Neuronal stem cell (in vitro differentiated cells): ENCODE measurements around the gene SURF1.
"Not testable (repeated sequence)": the region's sequence is repeated elsewhere in the genome, so short reads cannot be mapped to it uniquely, and the experiment has no call there.

Experiments
- DNase-seq: peaks from one replicate; pipeline ENCODE4 v3.0.0-alpha.2; 2013; ENCODE audit warnings: low spot score
- H2AFZ ChIP-seq: one replicate; pipeline ENCODE4 v1.6.1; 2013; ENCODE audit warnings: mild to moderate bottlenecking, low read length, inconsistent platforms
- H2AK5ac ChIP-seq: 2 replicates; pipeline ENCODE4 v1.6.1; 2013; ENCODE audit warnings: low read depth, mild to moderate bottlenecking, inconsistent platforms, low read length, moderate library complexity, mixed read lengths
- H2BK120ac ChIP-seq: 2 replicates; pipeline ENCODE4 v1.6.1; 2013; ENCODE audit warnings: low read depth, mild to moderate bottlenecking, inconsistent platforms, low read length, moderate library complexity, mixed read lengths
- H2BK12ac ChIP-seq: one replicate; pipeline ENCODE4 v1.6.1; 2013; ENCODE audit warnings: low read length, inconsistent platforms
- H2BK15ac ChIP-seq: 2 replicates; pipeline ENCODE4 v1.6.1; 2013; ENCODE audit warnings: mild to moderate bottlenecking, low read length, inconsistent platforms, mixed read lengths
- H2BK5ac ChIP-seq: one replicate; pipeline ENCODE4 v1.6.1; 2013; ENCODE audit warnings: inconsistent platforms, mild to moderate bottlenecking, low read length, moderate library complexity
- H3K14ac ChIP-seq: one replicate; pipeline ENCODE4 v1.6.1; 2013; ENCODE audit warnings: low read length, inconsistent platforms
- H3K18ac ChIP-seq: 2 replicates; pipeline ENCODE4 v1.6.1; 2013; ENCODE audit warnings: low read length, inconsistent platforms
- H3K23ac ChIP-seq: 2 replicates; pipeline ENCODE4 v1.6.1; 2013; ENCODE audit warnings: low read depth, mild to moderate bottlenecking, mixed read lengths, low read length, inconsistent platforms; ENCODE audit not compliant: poor library complexity
- H3K27ac ChIP-seq: replicated peaks from 3 replicates; pipeline ENCODE4 v1.5.1; 2013; ENCODE audit warnings: low read length, inconsistent platforms
- H3K27me3 ChIP-seq, 3 experiments: 2 replicates each; pipeline ENCODE4 v1.6.1; 2013; ENCODE audit warnings: low read length in 3 of 3, mild to moderate bottlenecking in 2 of 3, inconsistent platforms in 1 of 3, low read depth in 1 of 3, mixed read lengths in 1 of 3, moderate library complexity in 1 of 3; ENCODE audit not compliant: control insufficient read depth in 3 of 3, insufficient read depth in 3 of 3
- H3K36me3 ChIP-seq, 2 donors: replicated peaks in 1 of 2; 2 replicates each; pipeline ENCODE4 v1.6.1; 2013; ENCODE audit warnings: low read length in 2 of 2; ENCODE audit not compliant: control insufficient read depth in 2 of 2, insufficient read depth in 2 of 2
- H3K4ac ChIP-seq: 2 replicates; pipeline ENCODE4 v1.6.1; 2013; ENCODE audit warnings: inconsistent platforms, mild to moderate bottlenecking, low read length, moderate library complexity
- H3K4me1 ChIP-seq, 2 donors: 1 replicate in 1 of 2; 2 replicates in 1 of 2; pipeline ENCODE4 v1.6.1; 2013; ENCODE audit warnings: low read length in 2 of 2, low read depth in 1 of 2; ENCODE audit not compliant: control insufficient read depth in 2 of 2, insufficient read depth in 1 of 2
- H3K4me2 ChIP-seq: one replicate; pipeline ENCODE4 v1.6.1; 2013; ENCODE audit warnings: mild to moderate bottlenecking, low read length, inconsistent platforms; ENCODE audit not compliant: insufficient read depth, poor library complexity, severe bottlenecking
- H3K4me3 ChIP-seq, 2 donors: 2 replicates each; pipeline ENCODE4 v1.5.1; 2013; ENCODE audit warnings: low read length in 2 of 2, mild to moderate bottlenecking in 2 of 2, inconsistent platforms in 1 of 2, moderate library complexity in 1 of 2
- H3K79me1 ChIP-seq: one replicate; pipeline ENCODE4 v1.6.1; 2013; ENCODE audit warnings: low read depth, mild to moderate bottlenecking, inconsistent platforms, low read length, moderate library complexity
- H3K9ac ChIP-seq: one replicate; pipeline ENCODE4 v1.6.1; 2013; ENCODE audit warnings: mild to moderate bottlenecking, low read depth, low read length, inconsistent platforms; ENCODE audit not compliant: poor library complexity
- H3K9me3 ChIP-seq, 2 donors: replicated peaks in 1 of 2; 2 replicates each; pipeline versions ENCODE3 to v1.6.1; 2013; ENCODE audit warnings: low read length in 2 of 2, mild to moderate bottlenecking in 2 of 2, inconsistent platforms in 1 of 2, low read depth in 1 of 2, mixed read lengths in 1 of 2, moderate library complexity in 1 of 2; ENCODE audit not compliant: control insufficient read depth in 2 of 2, insufficient read depth in 1 of 2
- H4K8ac ChIP-seq: one replicate; pipeline ENCODE4 v1.6.1; 2013; ENCODE audit warnings: low read depth, mild to moderate bottlenecking, inconsistent platforms, low read length, moderate library complexity
- H4K91ac ChIP-seq: one replicate; pipeline ENCODE4 v1.6.1; 2013; ENCODE audit warnings: low read length, low read depth, mild to moderate bottlenecking, inconsistent platforms; ENCODE audit not compliant: poor library complexity
- WGBS, 2 donors: extraction: QIAGEN DNeasy Blood & Tissue Kit; methylation state at CpG; one replicate each; pipeline ENCODE4 v1.1.7; 2013; ENCODE audit warnings: missing lambda C conversion rate in 2 of 2, mixed read lengths in 1 of 2; ENCODE audit not compliant: insufficient read length in 2 of 2, insufficient replicate concordance in 1 of 2; ENCODE audit errors: extremely low coverage in 2 of 2; 5-methylcytosine and 5-hydroxymethylcytosine counted together

The SURF1 gene

DNA sequence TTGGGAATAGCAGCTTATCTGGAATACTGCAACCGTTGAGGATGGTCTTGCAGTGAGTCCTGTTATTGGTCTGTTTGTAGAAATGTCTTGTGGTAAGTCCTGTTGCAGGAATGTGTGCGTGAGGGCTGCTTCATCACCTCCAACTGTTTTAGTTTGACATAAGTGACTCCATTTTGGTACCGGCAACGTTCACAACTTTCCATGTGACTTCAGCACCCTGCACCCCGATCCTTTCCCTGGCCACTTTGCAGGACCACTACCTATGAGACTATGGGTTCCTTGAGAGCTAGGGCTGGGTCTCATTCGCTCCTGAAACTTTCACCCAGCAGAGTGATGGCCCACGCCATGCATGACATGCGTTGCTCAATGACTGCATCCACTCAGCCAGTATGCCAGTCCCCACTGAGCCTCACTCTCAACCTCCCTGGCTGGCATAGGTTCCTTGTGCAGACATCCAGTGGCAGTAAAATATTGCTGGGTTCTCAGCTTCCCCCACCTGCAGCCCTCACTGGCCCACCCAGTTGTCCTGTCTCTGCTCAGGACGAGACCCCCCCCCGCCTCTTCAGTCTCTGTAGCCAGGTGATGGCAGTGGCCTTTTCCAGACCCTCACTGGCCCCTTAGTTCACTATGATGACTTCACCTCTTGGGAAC lies 28.3 kb downstream of the SURF1 start:
- H3K36me3 ChIP-seq = peaks cover 22 to 35% of the 10 kb centered on the region in 2 donors
- H2AK5ac ChIP-seq = peak overlapping the region; percentile 24
- no peak overlapping the region for H2BK15ac ChIP-seq
- DNase-seq = no peak
- H3K18ac ChIP-seq = no peak overlapping the region
- H3K79me1 ChIP-seq = peaks cover 1% of the 10 kb centered on the region
- H3K23ac ChIP-seq = no peak overlapping the region
- H3K27me3 ChIP-seq = no peaks in the 10 kb centered on the region
- no CpG with 5 or more reads among the region's 10 CpGs for WGBS, 2 donors
- peaks cover 7 to 8% of the 10 kb centered on the region in 2 donors for H3K9me3 ChIP-seq
- H2BK12ac ChIP-seq = no peak overlapping the region
- no peak overlapping the region for H3K4me3 ChIP-seq
- no peaks in the 10 kb centered on the region for H3K4me1 ChIP-seq
- peak overlapping the region; percentile 55 for H2BK5ac ChIP-seq
- H4K91ac ChIP-seq = no peak overlapping the region
- no peak overlapping the region for H3K9ac ChIP-seq
- H4K8ac ChIP-seq = no peak overlapping the region
- H3K27ac ChIP-seq = no peak overlapping the region
- H3K14ac ChIP-seq = no peak overlapping the region
- H2BK120ac ChIP-seq = no peak overlapping the region
- H3K4ac ChIP-seq = no peak overlapping the region
- H2AFZ ChIP-seq = no peak overlapping the region
- H3K4me2 ChIP-seq = no peak overlapping the region

DNA sequence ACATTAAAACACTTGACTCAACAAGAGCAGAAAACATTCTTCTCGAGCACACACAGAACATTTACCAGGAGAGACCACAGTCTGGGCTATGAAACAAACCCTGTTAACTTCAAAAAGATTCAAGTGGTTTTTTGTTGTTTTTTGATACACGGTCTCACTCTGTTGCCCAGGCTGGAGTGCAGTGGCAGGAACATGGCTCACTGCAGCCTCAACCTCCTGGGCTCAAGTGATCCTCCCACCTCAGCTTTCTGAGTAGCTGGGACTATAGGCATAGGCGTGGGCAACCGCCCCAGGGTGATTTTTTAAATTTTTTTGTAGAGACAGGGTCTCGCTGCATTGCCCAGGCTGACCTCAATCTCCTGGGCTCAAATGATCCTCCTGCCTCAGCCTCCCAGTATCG lies 29.3 kb downstream of the SURF1 start:
- H2BK12ac ChIP-seq, H4K8ac ChIP-seq, H3K23ac ChIP-seq, H3K18ac ChIP-seq, H2AFZ ChIP-seq, H3K79me1 ChIP-seq, H3K9me3 ChIP-seq, H2BK120ac ChIP-seq, H3K27ac ChIP-seq, DNase-seq, H3K4ac ChIP-seq, H2AK5ac ChIP-seq, H3K27me3 ChIP-seq, H2BK5ac ChIP-seq, H3K14ac ChIP-seq, H3K9ac ChIP-seq, H2BK15ac ChIP-seq, H3K4me3 ChIP-seq, H3K4me2 ChIP-seq, H3K4me1 ChIP-seq, H4K91ac ChIP-seq: not testable (repeated sequence)
- WGBS, 2 donors = no CpG with 5 or more reads among the region's 6 CpGs
- peaks cover 13 to 25% of the 10 kb centered on the region in 2 donors for H3K36me3 ChIP-seq

DNA sequence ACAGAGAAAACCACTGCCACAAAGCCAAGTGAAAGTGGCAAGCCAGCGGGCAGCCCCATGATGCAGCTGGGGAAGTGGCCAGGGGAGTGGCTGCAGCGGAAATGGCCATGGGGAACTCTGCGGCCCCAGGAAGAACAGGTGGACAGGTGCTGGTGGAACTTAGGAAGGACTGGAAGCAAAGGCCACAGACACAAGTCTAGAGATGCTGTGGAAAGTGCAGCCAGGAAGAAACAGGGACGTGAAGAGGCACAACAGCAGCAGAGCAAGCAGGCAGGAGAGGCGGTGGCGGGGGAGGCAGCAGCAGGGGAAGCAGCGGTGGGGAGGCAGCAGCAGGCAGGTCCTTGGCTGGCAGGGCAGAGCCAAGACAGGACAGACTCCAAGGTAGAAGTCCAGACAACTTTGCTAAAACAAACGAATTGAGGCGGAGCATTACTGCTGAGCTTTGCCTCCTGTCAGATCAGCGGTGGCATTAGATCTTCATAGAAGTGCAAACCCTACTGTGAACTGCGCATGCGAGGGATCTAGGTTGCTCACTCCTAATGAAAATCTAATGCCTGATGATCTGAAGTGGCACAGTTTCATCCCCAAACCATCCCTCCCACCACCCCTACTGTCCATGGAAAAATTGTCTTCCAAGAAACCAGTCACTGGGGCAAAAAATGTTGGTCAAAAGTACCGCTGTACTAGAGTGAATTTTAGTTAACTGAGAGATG lies 32.1 kb downstream of the SURF1 start:
- H4K91ac ChIP-seq = no peak overlapping the region
- no peaks in the 10 kb centered on the region for H3K36me3 ChIP-seq
- H3K27ac ChIP-seq = no peak overlapping the region
- H3K4me3 ChIP-seq = peak overlapping the region in 1 of 2 donors; percentile 23
- no CpG with 5 or more reads among the region's 13 CpGs for WGBS, 2 donors
- no peak overlapping the region for H2AK5ac ChIP-seq
- H3K79me1 ChIP-seq = no peaks in the 10 kb centered on the region
- no peaks in the 10 kb centered on the region for H3K4me1 ChIP-seq
- no peak overlapping the region for H4K8ac ChIP-seq
- no peaks in the 10 kb centered on the region for H3K27me3 ChIP-seq
- no peak overlapping the region for H3K14ac ChIP-seq
- no peak for DNase-seq
- H3K9ac ChIP-seq = no peak overlapping the region
- H3K23ac ChIP-seq = peak overlapping the region; percentile 46
- H2AFZ ChIP-seq = no peak overlapping the region
- H3K4me2 ChIP-seq = no peak overlapping the region
- no peak overlapping the region for H2BK15ac ChIP-seq
- H2BK5ac ChIP-seq = no peak overlapping the region
- no peak overlapping the region for H3K4ac ChIP-seq
- H2BK12ac ChIP-seq = no peak overlapping the region
- no peak overlapping the region for H2BK120ac ChIP-seq
- peaks cover 7 to 8% of the 10 kb centered on the region in 2 donors for H3K9me3 ChIP-seq
- H3K18ac ChIP-seq = peak overlapping the region; percentile 13

DNA sequence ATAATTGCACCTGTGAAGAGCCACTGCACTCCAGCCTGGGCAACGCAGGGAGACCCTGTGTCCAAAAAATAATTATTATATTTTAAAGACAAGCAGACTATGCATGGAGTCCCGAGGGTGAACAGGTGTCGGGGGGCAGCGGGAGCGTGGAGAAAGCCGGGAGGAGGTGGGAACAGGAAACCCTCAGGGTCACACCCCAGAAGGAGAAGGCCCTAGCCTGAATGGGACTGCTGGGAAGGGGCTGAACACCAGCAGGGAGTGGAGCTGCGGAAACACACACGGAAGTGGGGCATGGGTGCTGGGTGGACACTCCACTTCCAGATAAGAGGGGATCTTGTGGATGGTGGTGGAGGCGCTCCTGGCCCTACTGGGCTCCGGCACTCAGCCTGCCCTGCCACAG lies 33.1 kb downstream of the SURF1 start:
- Histone ChIP-seq H2BK12ac (no peak overlapping the region), H3K4me1 (no peaks in the 10 kb centered on the region), H2BK15ac (no peak overlapping the region), H3K18ac (no peak overlapping the region), H2AFZ (no peak overlapping the region), H3K4ac (no peak overlapping the region), H3K27ac (no peak overlapping the region), H3K36me3 (no peaks in the 10 kb centered on the region), H3K27me3 (no peaks in the 10 kb centered on the region), H4K8ac (no peak overlapping the region), H3K4me2 (no peak overlapping the region), H2BK5ac (no peak overlapping the region), H3K14ac (no peak overlapping the region), H3K9ac (no peak overlapping the region), H2AK5ac (no peak overlapping the region), H3K9me3 (peaks cover 7 to 8% of the 10 kb centered on the region in 2 donors), H3K79me1 (no peaks in the 10 kb centered on the region), H3K4me3 (no peak overlapping the region), H3K23ac (no peak overlapping the region), H2BK120ac (no peak overlapping the region), H4K91ac (no peak overlapping the region)
- DNase-seq = no peak
- WGBS, 2 donors = no CpG with 5 or more reads among the region's 10 CpGs
